ENCODE measurements around the gene MPZL3.
A peak's percentile ranks its signal among the peaks of the same experiment; 100 is the strongest.

Gene MPZL3

GRCh38 chr11:118231461-118231860, 20.7 kb downstream of the MPZL3 start:
- DNase-seq = no peak

- DNase-seq = peak; percentile 72
Observed at GRCh38 chr11:118230088-118230487, 22.1 kb downstream of the MPZL3 start.

- no peak for DNase-seq
Observed at GRCh38 chr11:118229274-118229847, 22.8 kb downstream of the MPZL3 start.

- peak; percentile 42 for DNase-seq
Observed at GRCh38 chr11:118227865-118228785, 24.0 kb downstream of the MPZL3 start.

- peak; percentile 40 for DNase-seq
Observed at GRCh38 chr11:118226781-118227180, 25.4 kb downstream of the MPZL3 start.

- DNase-seq = no peak
Observed at GRCh38 chr11:118226296-118226695, 25.9 kb downstream of the MPZL3 start.

- DNase-seq = peak; percentile 79
Observed at GRCh38 chr11:118224511-118225188, 27.5 kb downstream of the MPZL3 start, which contains the start of gene JAML. TSS of gene JAML (minus strand) at chr11:118225011. CDS start at chr11:118214866, 10,145 bp downstream.

- DNase-seq = peak; percentile 43
Observed at GRCh38 chr11:118223992-118224391, 28.2 kb downstream of the MPZL3 start.

- DNase-seq = peak; percentile 28
Observed at GRCh38 chr11:118223570-118223969, 28.6 kb downstream of the MPZL3 start.

- DNase-seq = no peak
Observed at GRCh38 chr11:118222437-118222836, 29.7 kb downstream of the MPZL3 start.

GRCh38 chr11:118221419-118221818, 30.7 kb downstream of the MPZL3 start:
- DNase-seq = no peak

GRCh38 chr11:118219732-118220131, 32.4 kb downstream of the MPZL3 start:
- no peak for DNase-seq

GRCh38 chr11:118219244-118219643, 32.9 kb downstream of the MPZL3 start:
- DNase-seq = no peak

- DNase-seq = peak; percentile 40
Observed at GRCh38 chr11:118217575-118217974, 34.6 kb downstream of the MPZL3 start.

- DNase-seq = peak; percentile 59
Observed at GRCh38 chr11:118216621-118217481, 35.3 kb downstream of the MPZL3 start.

GRCh38 chr11:118215765-118216164, 36.4 kb downstream of the MPZL3 start:
- no peak for DNase-seq

GRCh38 chr11:118215262-118215661, 36.9 kb downstream of the MPZL3 start:
- peak; percentile 52 for DNase-seq

- DNase-seq = no peak
Observed at GRCh38 chr11:118214210-118214914, 37.8 kb downstream of the MPZL3 start.

GRCh38 chr11:118213781-118214180, 38.4 kb downstream of the MPZL3 start:
- DNase-seq = no peak

GRCh38 chr11:118213201-118213600, 39.0 kb downstream of the MPZL3 start:
- DNase-seq = no peak

GRCh38 chr11:118212781-118213191, 39.4 kb downstream of the MPZL3 start:
- DNase-seq = no peak
